HepG2 (cell line): ENCODE data around the gene COL26A1. TPM values are rescaled to one million over a fixed set of nuclear protein-coding genes. Genes with fewer than 3 reads are reported as not detected.

Experiments
- ATAC-seq: fragments of 200-7000 bp; cut with Tn5 transposase; 3 replicates; pipeline ENCODE4 v1.9.1; 2020; ENCODE audit warnings: mild to moderate bottlenecking, moderate library complexity
- BruUV-seq: library from RNA; stranded (reverse); fragments of 400-500 nt; replicated peaks from 2 replicates; lab custom pipeline; 2021; lab: Mats Ljungman, UMichigan
- CTCF ChIA-PET: fragments of 300-600 bp; formaldehyde crosslinking; extraction: SDS; loops from one replicate; lab custom pipeline; 2021; ENCODE audit warnings: low total read pairs, inconsistent platforms, low intra/inter-chr PET ratio; lab: Yijun Ruan, JAX
- POLR2A ChIA-PET: fragments of 350-600 bp; sonication (Branson Sonifier 250); formaldehyde crosslinking; loops from one replicate; lab custom pipeline; 2020; ENCODE audit warnings: antibody characterized with exemption, inconsistent platforms; lab: Yijun Ruan, JAX
- DNase-seq: peaks from one replicate; pipeline ENCODE4 v3.0.0-alpha.2; 2015; ENCODE audit warnings: low spot score
- FAIRE-seq: peaks from 3 replicates; lab custom pipeline; 2011; peaks lifted over from hg19 to GRCh38; lab: Jason Lieb, UNC
- H2AFZ ChIP-seq: one replicate; pipeline ENCODE4 v1.6.1; 2011; ENCODE audit warnings: low read length, inconsistent platforms
- H3K27ac ChIP-seq: fragments of 300-600 bp; 3 replicates; pipeline ENCODE4 v1.8.0; 2011; ENCODE audit warnings: mixed run types, mild to moderate bottlenecking, mixed read lengths, low read length, inconsistent platforms; ENCODE audit not compliant: insufficient read depth; ENCODE audit errors: extremely low read length
- H3K27me3 ChIP-seq, 2 experiments: fragments of 200-600 bp in 1 of 2; 2 replicates in 1 of 2; 3 replicates in 1 of 2; pipeline versions ENCODE4 v1.6.0 to v1.8.0; 2011; ENCODE audit warnings: low read length in 2 of 2, mild to moderate bottlenecking in 2 of 2, moderate library complexity in 2 of 2, inconsistent platforms in 1 of 2; ENCODE audit not compliant: insufficient read depth in 2 of 2, control insufficient read depth in 1 of 2
- H3K36me3 ChIP-seq, 2 experiments: fragments of 200-600 bp in 1 of 2; replicated peaks in 1 of 2; 2 replicates in 1 of 2; 3 replicates in 1 of 2; pipeline versions ENCODE4 v1.5.1 to v1.8.0; 2011; ENCODE audit warnings: low read length in 2 of 2, inconsistent platforms in 1 of 2; ENCODE audit not compliant: insufficient read depth in 2 of 2, control insufficient read depth in 1 of 2
- H3K4me1 ChIP-seq: 2 replicates; pipeline ENCODE4 v1.5.1; 2012; ENCODE audit warnings: low read length, inconsistent platforms; ENCODE audit not compliant: insufficient read depth
- H3K4me2 ChIP-seq: 2 replicates; pipeline ENCODE4 v1.6.0; 2011; ENCODE audit warnings: low read depth, low read length, inconsistent platforms
- H3K4me3 ChIP-seq, 3 experiments: fragments of 200-600 bp in 1 of 3; sonication (generic), shearing (Covaris generic) in 1 of 3; replicated peaks in 1 of 3; 2 replicates each; pipeline ENCODE4 v1.5.1; 2011 to 2016; ENCODE audit warnings: low read length in 3 of 3, inconsistent platforms in 2 of 3, low read depth in 2 of 3, mild to moderate bottlenecking in 2 of 3, control low read depth in 1 of 3, mixed read lengths in 1 of 3; ENCODE audit not compliant: insufficient read depth in 1 of 3
- H3K79me2 ChIP-seq: one replicate; pipeline ENCODE4 v1.6.1; 2011; ENCODE audit warnings: low read length, inconsistent platforms; ENCODE audit not compliant: insufficient read depth
- H3K9ac ChIP-seq: 2 replicates; pipeline ENCODE4 v1.6.0; 2011; ENCODE audit warnings: mild to moderate bottlenecking, low read depth, low read length, inconsistent platforms; ENCODE audit not compliant: insufficient read depth
- H3K9me3 ChIP-seq: 2 replicates; pipeline ENCODE4 v1.5.1; 2012; ENCODE audit warnings: mild to moderate bottlenecking, low read length
- H4K20me1 ChIP-seq: 2 replicates; pipeline ENCODE4 v1.6.0; 2011; ENCODE audit warnings: inconsistent platforms, mild to moderate bottlenecking, low read length, moderate library complexity; ENCODE audit not compliant: insufficient read depth
- ETV5 ChIP-seq: IDR thresholded peaks from 2 replicates; pipeline ENCODE4 v1.6.1; 2018; ENCODE audit warnings: missing biosample characterization, missing genetic modification reagents, inconsistent platforms, borderline replicate concordance
- GFI1 ChIP-seq: sonication (generic); formaldehyde crosslinking; IDR thresholded peaks from 2 replicates; pipeline ENCODE4 v1.5.0; 2020; ENCODE audit warnings: missing genetic modification reagents, mild to moderate bottlenecking, borderline replicate concordance
- MIER2 ChIP-seq: IDR thresholded peaks from 2 replicates; pipeline ENCODE4 v1.6.1; 2016; ENCODE audit warnings: missing biosample characterization, missing genetic modification reagents
- NR2F2 ChIP-seq: IDR thresholded peaks from 2 replicates; pipeline ENCODE4 v1.6.1; 2012; ENCODE audit warnings: low read depth, inconsistent platforms, borderline replicate concordance
- RBM22 ChIP-seq: fragments of 200-400 bp; formaldehyde crosslinking; optimal IDR thresholded peaks from 2 replicates; pipeline ENCODE3; 2017; ENCODE audit warnings: mild to moderate bottlenecking, low read length, moderate library complexity
- RNF2 ChIP-seq: fragments of 450-650 bp; conservative IDR thresholded peaks from 2 replicates; pipeline ENCODE4 v1.6.1; 2016; ENCODE audit warnings: low read depth
- SP5 ChIP-seq: IDR thresholded peaks from 2 replicates; pipeline ENCODE4 v1.6.1; 2016; ENCODE audit warnings: low read depth, borderline replicate concordance
- ZNF234 ChIP-seq: sonication (generic); formaldehyde crosslinking; conservative IDR thresholded peaks from 2 replicates; pipeline ENCODE4 v1.5.1; 2020; ENCODE audit warnings: mild to moderate bottlenecking, missing genetic modification reagents
- ZNF83 ChIP-seq: sonication (generic); formaldehyde crosslinking; IDR thresholded peaks from 2 replicates; pipeline ENCODE4 v1.4.0; 2020; ENCODE audit warnings: missing genetic modification reagents, mild to moderate bottlenecking, borderline replicate concordance
- WGBS: methylation state at CpG from one replicate; pipeline ENCODE4 v1.1.6; 2017; ENCODE audit warnings: low lambda C conversion rate; 5-methylcytosine and 5-hydroxymethylcytosine counted together
- in situ Hi-C: cut with HindIII; loops from 2 replicates; pipeline ENCODE4 v1.10.0; 2017; ENCODE audit warnings: low pct_unique_long_range_greater_than_20kb; ENCODE audit not compliant: extremely low pct_ligation_motif_present
- intact Hi-C: fragments of 100-400 bp; cut with micrococcal nuclease; formaldehyde crosslinking; loops from one replicate; pipeline ENCODE4 v1.10.0; 2022; ENCODE audit not compliant: unreplicated experiment
- polyA plus RNA-seq, 8 experiments: library from polyadenylated mRNA; depleted of rRNA in 3 of 8; stranded (reverse) in 7 of 8; unstranded in 1 of 8; fragments of >200 nt; fragmentation: Illumina TruSeq in 4 of 8; extraction: Trizol in 4 of 8; gene quantifications; 2 replicates each; pipeline versions ENCODE4 v1.2.1 to v1.2.3, GENCODE V29; 2011 to 2016; ENCODE audit warnings: low read depth in 4 of 8, missing spikeins in 1 of 8, mixed read lengths in 1 of 8; ENCODE audit not compliant: insufficient read depth in 1 of 8
- total RNA-seq, 5 experiments: library from RNA; depleted of rRNA; stranded (reverse); fragments of >200 nt; fragmentation: Illumina TruSeq; extraction: Trizol; gene quantifications; 2 replicates each; pipeline ENCODE4 v1.2.3, GENCODE V29; 2016; ENCODE audit warnings: low read depth in 1 of 5
- TF ChIP-seq, protein P1 (sequence below): IDR thresholded peaks from 2 replicates; pipeline ENCODE4 v1.6.1; 2012; ENCODE audit warnings: inconsistent platforms
- TF ChIP-seq, protein P2 (sequence below), 2 experiments: sonication (generic) in 1 of 2; formaldehyde crosslinking in 1 of 2; IDR thresholded peaks; 2 replicates each; pipeline versions ENCODE4 v1.5.1 to v1.6.1; 2011 to 2020; ENCODE audit warnings: borderline replicate concordance in 1 of 2, low read depth in 1 of 2, low read length in 1 of 2, mild to moderate bottlenecking in 1 of 2, missing genetic modification reagents in 1 of 2, moderate library complexity in 1 of 2
- TF ChIP-seq, protein P3 (sequence below): sonication (generic); formaldehyde crosslinking; IDR thresholded peaks from 2 replicates; pipeline ENCODE4 v1.5.0; 2020; ENCODE audit warnings: mild to moderate bottlenecking, low read depth, missing genetic modification reagents, borderline replicate concordance
- TF ChIP-seq, protein P4 (sequence below): fragments of 450-650 bp; IDR thresholded peaks from 2 replicates; pipeline ENCODE4 v1.6.1; 2017; ENCODE audit warnings: mild to moderate bottlenecking
- TF ChIP-seq, protein P5 (sequence below): IDR thresholded peaks from 2 replicates; pipeline ENCODE4 v1.4.0; 2020; ENCODE audit warnings: mild to moderate bottlenecking, missing genetic modification reagents

Gene COL26A1
- total and polyA plus RNA-seq, 2 of the 13 experiments (the other 11 are each of a cell fraction or from before 2014, with no cell fraction given): 7.8 to 9.2 TPM

DNA sequence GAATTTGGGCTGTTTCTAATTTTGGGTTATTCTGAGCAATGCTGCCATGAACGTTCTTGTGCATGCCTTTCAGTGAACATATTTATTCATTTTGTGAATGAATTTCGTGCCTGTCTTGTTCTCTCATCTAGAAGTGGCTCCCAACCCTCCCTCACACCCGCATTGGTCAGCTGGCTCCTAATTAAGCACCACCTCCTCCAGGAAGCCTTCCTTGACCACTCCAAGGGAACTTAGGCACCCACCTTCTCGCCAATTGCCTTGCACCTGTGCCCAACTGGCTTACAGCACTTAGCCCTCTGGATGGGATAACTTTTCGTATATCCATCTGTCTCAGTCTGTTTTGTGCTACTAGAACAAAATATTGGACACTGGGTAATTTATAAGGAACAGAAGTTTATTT is 159.3 kb downstream of the COL26A1 start:
- no peak overlapping the region for H3K27ac ChIP-seq
- H3K4me3 ChIP-seq: no peak overlapping the region
- intact Hi-C loops (no loop called here), in situ Hi-C loops (no loop called here)
- WGBS: 46% methylated on average over 5 of the region's 5 CpGs
- no peak overlapping the region for H3K4me2 ChIP-seq
- no peak overlapping the region for H3K9ac ChIP-seq
- BruUV-seq: no TSS peak
- no peaks in the 10 kb centered on the region for H3K36me3 ChIP-seq
- H3K9me3 ChIP-seq: no peaks in the 10 kb centered on the region
- POLR2A ChIA-PET: no interaction called here
- no peaks in the 10 kb centered on the region for H3K79me2 ChIP-seq
- no peak for ATAC-seq
- DNase-seq: no peak
- CTCF ChIA-PET: no interaction called here
- no peaks in the 10 kb centered on the region for H4K20me1 ChIP-seq
- TF ChIP-seq, protein P1, sequence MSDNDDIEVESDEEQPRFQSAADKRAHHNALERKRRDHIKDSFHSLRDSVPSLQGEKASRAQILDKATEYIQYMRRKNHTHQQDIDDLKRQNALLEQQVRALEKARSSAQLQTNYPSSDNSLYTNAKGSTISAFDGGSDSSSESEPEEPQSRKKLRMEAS: no peak
- TF ChIP-seq, protein P2, sequence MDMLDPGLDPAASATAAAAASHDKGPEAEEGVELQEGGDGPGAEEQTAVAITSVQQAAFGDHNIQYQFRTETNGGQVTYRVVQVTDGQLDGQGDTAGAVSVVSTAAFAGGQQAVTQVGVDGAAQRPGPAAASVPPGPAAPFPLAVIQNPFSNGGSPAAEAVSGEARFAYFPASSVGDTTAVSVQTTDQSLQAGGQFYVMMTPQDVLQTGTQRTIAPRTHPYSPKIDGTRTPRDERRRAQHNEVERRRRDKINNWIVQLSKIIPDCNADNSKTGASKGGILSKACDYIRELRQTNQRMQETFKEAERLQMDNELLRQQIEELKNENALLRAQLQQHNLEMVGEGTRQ (IDR thresholded peaks at IDR 0.05; ENCODE audit: low read depth, low read length): no peak
- TF ChIP-seq, protein P2 (CRISPR knock-in tag; IDR thresholded peaks at IDR 0.05; ENCODE audit: borderline replicate concordance): no peak
- TF ChIP-seq ETV5 (CRISPR knock-in tag): no peak
- no peak for TF ChIP-seq NR2F2
- TF ChIP-seq, protein P3, sequence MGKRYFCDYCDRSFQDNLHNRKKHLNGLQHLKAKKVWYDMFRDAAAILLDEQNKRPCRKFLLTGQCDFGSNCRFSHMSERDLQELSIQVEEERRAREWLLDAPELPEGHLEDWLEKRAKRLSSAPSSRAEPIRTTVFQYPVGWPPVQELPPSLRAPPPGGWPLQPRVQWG (CRISPR knock-in tag): no peak
- TF ChIP-seq MIER2 (CRISPR knock-in tag): no peak
- TF ChIP-seq, protein P4, sequence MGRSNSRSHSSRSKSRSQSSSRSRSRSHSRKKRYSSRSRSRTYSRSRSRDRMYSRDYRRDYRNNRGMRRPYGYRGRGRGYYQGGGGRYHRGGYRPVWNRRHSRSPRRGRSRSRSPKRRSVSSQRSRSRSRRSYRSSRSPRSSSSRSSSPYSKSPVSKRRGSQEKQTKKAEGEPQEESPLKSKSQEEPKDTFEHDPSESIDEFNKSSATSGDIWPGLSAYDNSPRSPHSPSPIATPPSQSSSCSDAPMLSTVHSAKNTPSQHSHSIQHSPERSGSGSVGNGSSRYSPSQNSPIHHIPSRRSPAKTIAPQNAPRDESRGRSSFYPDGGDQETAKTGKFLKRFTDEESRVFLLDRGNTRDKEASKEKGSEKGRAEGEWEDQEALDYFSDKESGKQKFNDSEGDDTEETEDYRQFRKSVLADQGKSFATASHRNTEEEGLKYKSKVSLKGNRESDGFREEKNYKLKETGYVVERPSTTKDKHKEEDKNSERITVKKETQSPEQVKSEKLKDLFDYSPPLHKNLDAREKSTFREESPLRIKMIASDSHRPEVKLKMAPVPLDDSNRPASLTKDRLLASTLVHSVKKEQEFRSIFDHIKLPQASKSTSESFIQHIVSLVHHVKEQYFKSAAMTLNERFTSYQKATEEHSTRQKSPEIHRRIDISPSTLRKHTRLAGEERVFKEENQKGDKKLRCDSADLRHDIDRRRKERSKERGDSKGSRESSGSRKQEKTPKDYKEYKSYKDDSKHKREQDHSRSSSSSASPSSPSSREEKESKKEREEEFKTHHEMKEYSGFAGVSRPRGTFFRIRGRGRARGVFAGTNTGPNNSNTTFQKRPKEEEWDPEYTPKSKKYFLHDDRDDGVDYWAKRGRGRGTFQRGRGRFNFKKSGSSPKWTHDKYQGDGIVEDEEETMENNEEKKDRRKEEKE: no peak
- TF ChIP-seq ZNF234 (CRISPR knock-in tag): no peak
- TF ChIP-seq RNF2: no peak
- TF ChIP-seq SP5: no peak
- TF ChIP-seq, protein P5, sequence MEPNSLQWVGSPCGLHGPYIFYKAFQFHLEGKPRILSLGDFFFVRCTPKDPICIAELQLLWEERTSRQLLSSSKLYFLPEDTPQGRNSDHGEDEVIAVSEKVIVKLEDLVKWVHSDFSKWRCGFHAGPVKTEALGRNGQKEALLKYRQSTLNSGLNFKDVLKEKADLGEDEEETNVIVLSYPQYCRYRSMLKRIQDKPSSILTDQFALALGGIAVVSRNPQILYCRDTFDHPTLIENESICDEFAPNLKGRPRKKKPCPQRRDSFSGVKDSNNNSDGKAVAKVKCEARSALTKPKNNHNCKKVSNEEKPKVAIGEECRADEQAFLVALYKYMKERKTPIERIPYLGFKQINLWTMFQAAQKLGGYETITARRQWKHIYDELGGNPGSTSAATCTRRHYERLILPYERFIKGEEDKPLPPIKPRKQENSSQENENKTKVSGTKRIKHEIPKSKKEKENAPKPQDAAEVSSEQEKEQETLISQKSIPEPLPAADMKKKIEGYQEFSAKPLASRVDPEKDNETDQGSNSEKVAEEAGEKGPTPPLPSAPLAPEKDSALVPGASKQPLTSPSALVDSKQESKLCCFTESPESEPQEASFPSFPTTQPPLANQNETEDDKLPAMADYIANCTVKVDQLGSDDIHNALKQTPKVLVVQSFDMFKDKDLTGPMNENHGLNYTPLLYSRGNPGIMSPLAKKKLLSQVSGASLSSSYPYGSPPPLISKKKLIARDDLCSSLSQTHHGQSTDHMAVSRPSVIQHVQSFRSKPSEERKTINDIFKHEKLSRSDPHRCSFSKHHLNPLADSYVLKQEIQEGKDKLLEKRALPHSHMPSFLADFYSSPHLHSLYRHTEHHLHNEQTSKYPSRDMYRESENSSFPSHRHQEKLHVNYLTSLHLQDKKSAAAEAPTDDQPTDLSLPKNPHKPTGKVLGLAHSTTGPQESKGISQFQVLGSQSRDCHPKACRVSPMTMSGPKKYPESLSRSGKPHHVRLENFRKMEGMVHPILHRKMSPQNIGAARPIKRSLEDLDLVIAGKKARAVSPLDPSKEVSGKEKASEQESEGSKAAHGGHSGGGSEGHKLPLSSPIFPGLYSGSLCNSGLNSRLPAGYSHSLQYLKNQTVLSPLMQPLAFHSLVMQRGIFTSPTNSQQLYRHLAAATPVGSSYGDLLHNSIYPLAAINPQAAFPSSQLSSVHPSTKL (CRISPR knock-in tag): no peak
- no peak for TF ChIP-seq GFI1
- TF ChIP-seq ZNF83: no peak
- no peak for TF ChIP-seq RBM22
- no peaks in the 10 kb centered on the region for H3K27me3 ChIP-seq
- H3K4me1 ChIP-seq: no peaks in the 10 kb centered on the region
- H2AFZ ChIP-seq: no peak overlapping the region
- no peak for FAIRE-seq
